Activated CD8-positive, alpha-beta T cell treated with anti-CD3 and anti-CD28 coated beads for 36 hours (primary cell): ENCODE results near the gene CERS6. TPM values are rescaled to one million over a fixed set of nuclear protein-coding genes. Genes with fewer than 3 reads are reported as not detected.

Source experiments
- ATAC-seq: fragments of 200-7000 bp; cut with Tn5 transposase; one replicate; pipeline ENCODE4 v1.10.0; 2021; ENCODE audit warnings: mild to moderate bottlenecking, moderate library complexity
- CTCF ChIA-PET: fragments of 350-600 bp; sonication (Branson Sonifier 250); formaldehyde crosslinking; loops from one replicate; lab custom pipeline; 2021; ENCODE audit warnings: antibody characterized with exemption; lab: Charles Lee
- POLR2A ChIA-PET: fragments of 350-600 bp; sonication (Branson Sonifier 250); formaldehyde crosslinking; loops from one replicate; lab custom pipeline; 2021; ENCODE audit warnings: antibody characterized with exemption; lab: Charles Lee
- DNase-seq: peaks from one replicate; pipeline ENCODE4 v3.0.0-alpha.2; 2020
- H3K27ac Mint-ChIP-seq: one replicate; pipeline ENCODE4 v1.8.0; 2021; ENCODE audit warnings: mild to moderate bottlenecking, mixed read lengths
- H3K27me3 Mint-ChIP-seq: one replicate; pipeline ENCODE4 v1.8.0; 2021; ENCODE audit warnings: mixed read lengths
- H3K36me3 Mint-ChIP-seq: one replicate; pipeline ENCODE4 v1.8.0; 2021; ENCODE audit warnings: low read depth, mixed read lengths
- H3K4me1 Mint-ChIP-seq: one replicate; pipeline ENCODE4 v1.8.0; 2021; ENCODE audit warnings: low read depth, mixed read lengths
- H3K4me3 Mint-ChIP-seq: one replicate; pipeline ENCODE4 v1.8.0; 2021; ENCODE audit warnings: mild to moderate bottlenecking, moderate library complexity, mixed read lengths
- H3K9me3 Mint-ChIP-seq: one replicate; pipeline ENCODE4 v1.8.0; 2021; ENCODE audit warnings: mixed read lengths
- CTCF ChIP-seq: fragments of 200-600 bp; IDR thresholded peaks from one replicate; pipeline ENCODE4 v1.8.0; 2022; ENCODE audit warnings: antibody characterized with exemption, mild to moderate bottlenecking
- intact Hi-C: fragments of 100-400 bp; cut with micrococcal nuclease; formaldehyde crosslinking; loops from one replicate; pipeline ENCODE4 v1.10.0; 2022
- total RNA-seq, 2 experiments: library from RNA; stranded (reverse); gene quantifications; one replicate each; pipeline ENCODE4 v1.2.3, GENCODE V29; 2021

The CERS6 gene
- total RNA-seq, 2 experiments from 2014 or later = 15.4 to 16.1 TPM

DNA sequence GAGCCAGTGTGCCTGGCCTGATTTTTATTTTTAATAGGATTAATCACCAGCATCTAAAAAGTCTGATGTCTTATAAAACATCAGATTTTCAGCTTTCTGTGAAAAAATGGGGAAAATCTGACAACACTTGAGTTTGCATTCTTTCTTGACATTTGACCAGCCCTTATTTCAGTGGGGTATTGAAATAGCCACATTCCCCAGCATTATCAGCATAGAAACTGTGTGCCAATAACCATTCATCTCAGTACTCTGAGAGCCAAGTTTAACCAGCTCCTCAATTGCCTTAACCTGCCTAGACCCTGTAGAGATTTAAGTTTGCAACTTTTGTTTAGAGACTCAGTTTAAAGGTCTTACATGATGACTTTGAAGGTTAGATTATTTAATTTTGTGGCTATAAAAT, 155.0 kb downstream of the CERS6 start:
- no peak for ATAC-seq
- CTCF ChIA-PET = no interaction called here

DNA sequence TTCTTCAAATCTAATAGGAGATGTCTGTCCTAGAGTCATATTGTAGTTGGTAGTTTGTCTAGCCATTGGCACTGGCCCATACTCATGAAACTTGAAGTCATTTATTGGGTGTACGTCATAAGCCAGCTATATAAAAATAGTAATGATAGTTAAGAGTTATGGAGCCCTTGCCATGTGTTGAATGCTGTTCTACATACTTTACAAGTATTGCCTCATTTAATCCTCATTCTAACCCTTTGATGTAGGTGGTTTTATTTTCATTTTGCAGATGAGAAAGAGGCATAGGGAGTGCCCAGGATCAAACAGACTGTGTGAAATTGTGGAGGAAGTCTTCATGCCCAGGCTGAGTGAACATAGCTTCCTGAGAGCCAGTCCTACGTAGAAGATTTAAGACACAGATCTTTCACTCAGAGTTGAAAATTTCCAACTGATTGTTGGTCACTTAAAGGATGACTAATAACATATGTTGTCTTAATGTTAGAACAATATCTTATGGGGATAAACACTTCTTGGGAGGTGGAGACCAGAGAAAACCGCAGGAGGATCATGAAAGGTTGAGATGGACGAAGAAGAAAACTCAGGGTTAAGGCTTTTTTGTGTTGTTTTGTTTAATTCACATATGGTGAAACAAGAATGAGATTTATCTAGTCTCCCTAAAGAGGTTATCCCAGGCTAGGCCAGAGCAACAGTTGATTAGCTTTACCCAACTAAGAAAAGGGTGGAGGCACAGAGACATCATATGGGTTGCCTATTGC, 156.0 kb downstream of the CERS6 start:
- intact Hi-C loops = no loop called here
- no peaks in the 10 kb centered on the region for H3K27me3 Mint-ChIP-seq
- peaks cover 1% of the 10 kb centered on the region for H3K9me3 Mint-ChIP-seq
- TF ChIP-seq CTCF = no peak
- POLR2A ChIA-PET = no interaction called here
- peaks cover 27% of the 10 kb centered on the region for H3K4me1 Mint-ChIP-seq
- CTCF ChIA-PET = interaction anchor here (1.1 kb wide), 1 partner anchor 20 kb away, joined by 3 read pairs; no protein-coding TSS in a partner anchor
- peak overlapping the region; percentile 54 for H3K27ac Mint-ChIP-seq
- peaks cover 26% of the 10 kb centered on the region for H3K36me3 Mint-ChIP-seq
- ATAC-seq (peak; percentile 45), DNase-seq (no peak)
- H3K4me3 Mint-ChIP-seq = no peak overlapping the region

More for the DNA sequence above, 155.0 kb downstream of the CERS6 start:
- no peak for TF ChIP-seq CTCF
- intact Hi-C loops = no loop called here
- no peak overlapping the region for H3K27ac Mint-ChIP-seq
- POLR2A ChIA-PET = no interaction called here
- peaks cover 7% of the 10 kb centered on the region for H3K9me3 Mint-ChIP-seq
- H3K4me1 Mint-ChIP-seq = peaks cover 23% of the 10 kb centered on the region
- no peak for DNase-seq
- no peaks in the 10 kb centered on the region for H3K27me3 Mint-ChIP-seq
- peaks cover 33% of the 10 kb centered on the region for H3K36me3 Mint-ChIP-seq
- H3K4me3 Mint-ChIP-seq = no peak overlapping the region

DNA sequence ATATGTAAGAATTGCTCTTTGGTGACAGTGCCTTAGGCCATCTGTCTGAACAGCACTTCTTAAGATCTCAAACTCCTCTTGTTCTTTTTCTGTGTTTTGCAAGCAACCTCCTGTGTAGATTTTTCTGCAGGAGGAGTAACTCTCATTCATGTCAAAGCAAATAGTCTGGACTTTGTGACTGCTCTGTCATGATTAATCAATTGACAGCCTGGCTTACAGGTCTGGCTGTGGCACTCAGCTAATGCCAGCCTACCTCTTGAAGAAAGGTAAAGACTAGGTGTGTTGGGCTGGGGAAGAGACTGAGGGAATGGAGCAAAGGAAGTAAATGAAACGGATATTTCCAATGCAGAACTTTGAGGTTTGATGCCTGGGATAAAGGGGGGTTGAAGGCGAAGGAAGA, 156.6 kb downstream of the CERS6 start:
- Mint-ChIP-seq H3K4me1 (peaks cover 24% of the 10 kb centered on the region), H3K27me3 (no peaks in the 10 kb centered on the region), H3K36me3 (peaks cover 26% of the 10 kb centered on the region), H3K9me3 (peaks cover 1% of the 10 kb centered on the region), H3K27ac (no peak overlapping the region), H3K4me3 (no peak overlapping the region)
- no peak for ATAC-seq
- DNase-seq = no peak
- ChIA-PET POLR2A (no interaction called here), CTCF (no interaction called here)
- intact Hi-C loops = no loop called here
- no peak for TF ChIP-seq CTCF

DNA sequence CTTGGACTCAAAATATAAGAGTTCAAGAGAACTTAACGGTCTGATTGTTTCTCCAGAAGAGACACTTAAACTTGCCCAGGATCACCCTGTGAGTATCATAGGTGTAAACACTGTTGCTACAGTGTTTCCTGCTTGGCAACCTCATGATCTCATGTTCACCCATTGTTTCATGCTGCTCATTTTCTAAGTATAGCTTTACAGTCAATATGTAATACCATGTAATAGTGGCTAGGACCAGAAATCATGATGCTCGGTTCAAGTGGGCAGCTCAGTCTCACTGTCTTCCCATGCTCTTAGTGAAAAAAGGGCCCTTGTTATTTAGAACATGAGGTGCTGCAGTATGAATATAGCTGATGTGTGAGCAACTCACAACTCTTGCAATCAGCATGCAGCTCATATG, 157.5 kb downstream of the CERS6 start:
- H3K36me3 Mint-ChIP-seq = peaks cover 26% of the 10 kb centered on the region
- H3K4me3 Mint-ChIP-seq = no peak overlapping the region
- ChIA-PET POLR2A (no interaction called here), CTCF (no interaction called here)
- intact Hi-C loops = no loop called here
- no peak overlapping the region for H3K27ac Mint-ChIP-seq
- H3K27me3 Mint-ChIP-seq = no peaks in the 10 kb centered on the region
- DNase-seq = no peak
- TF ChIP-seq CTCF = no peak
- H3K4me1 Mint-ChIP-seq = peaks cover 20% of the 10 kb centered on the region
- H3K9me3 Mint-ChIP-seq = peaks cover 1% of the 10 kb centered on the region
- no peak for ATAC-seq
